ENCODE data around the gene SYT1.

Gene SYT1

DNA sequence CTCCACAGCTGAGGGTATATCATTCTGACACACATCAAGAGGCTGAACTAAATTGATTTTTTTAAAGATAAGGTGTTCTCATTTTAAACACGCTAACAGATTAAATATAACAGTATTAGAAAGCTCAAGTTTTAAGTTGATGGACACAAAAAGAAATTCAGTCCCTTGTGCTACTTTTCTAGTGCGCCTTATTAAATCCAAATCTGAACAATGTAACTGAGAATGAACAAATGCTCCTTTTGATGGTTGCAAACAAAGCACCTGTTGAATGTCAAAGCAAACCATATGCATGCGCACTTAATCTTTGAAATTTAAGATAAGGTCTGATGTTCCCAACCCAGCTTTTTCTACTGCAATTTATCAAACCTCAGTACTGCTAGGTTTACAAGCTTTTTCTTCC is 424.3 kb downstream of the SYT1 start:
- no peak overlapping the region for H3K4me3 ChIP-seq (ENCODE audit: low read depth, low read length)
- DNase-seq (ENCODE audit: low read depth), result no peak
- TF ChIP-seq POLR2A (IDR thresholded peaks at IDR 0.05; ENCODE audit: extremely low read depth, insufficient read length), result no peak
- TF ChIP-seq, protein P1, sequence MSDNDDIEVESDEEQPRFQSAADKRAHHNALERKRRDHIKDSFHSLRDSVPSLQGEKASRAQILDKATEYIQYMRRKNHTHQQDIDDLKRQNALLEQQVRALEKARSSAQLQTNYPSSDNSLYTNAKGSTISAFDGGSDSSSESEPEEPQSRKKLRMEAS (IDR thresholded peaks at IDR 0.05; ENCODE audit: low read depth, low read length), result no peak
- no peak for TF ChIP-seq MYC (IDR thresholded peaks at IDR 0.05; ENCODE audit: low read depth, low read length)
- TF ChIP-seq, protein P2, sequence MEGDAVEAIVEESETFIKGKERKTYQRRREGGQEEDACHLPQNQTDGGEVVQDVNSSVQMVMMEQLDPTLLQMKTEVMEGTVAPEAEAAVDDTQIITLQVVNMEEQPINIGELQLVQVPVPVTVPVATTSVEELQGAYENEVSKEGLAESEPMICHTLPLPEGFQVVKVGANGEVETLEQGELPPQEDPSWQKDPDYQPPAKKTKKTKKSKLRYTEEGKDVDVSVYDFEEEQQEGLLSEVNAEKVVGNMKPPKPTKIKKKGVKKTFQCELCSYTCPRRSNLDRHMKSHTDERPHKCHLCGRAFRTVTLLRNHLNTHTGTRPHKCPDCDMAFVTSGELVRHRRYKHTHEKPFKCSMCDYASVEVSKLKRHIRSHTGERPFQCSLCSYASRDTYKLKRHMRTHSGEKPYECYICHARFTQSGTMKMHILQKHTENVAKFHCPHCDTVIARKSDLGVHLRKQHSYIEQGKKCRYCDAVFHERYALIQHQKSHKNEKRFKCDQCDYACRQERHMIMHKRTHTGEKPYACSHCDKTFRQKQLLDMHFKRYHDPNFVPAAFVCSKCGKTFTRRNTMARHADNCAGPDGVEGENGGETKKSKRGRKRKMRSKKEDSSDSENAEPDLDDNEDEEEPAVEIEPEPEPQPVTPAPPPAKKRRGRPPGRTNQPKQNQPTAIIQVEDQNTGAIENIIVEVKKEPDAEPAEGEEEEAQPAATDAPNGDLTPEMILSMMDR (IDR thresholded peaks at IDR 0.05; ENCODE audit: low read depth, low read length), result no peak

GRCh38 chr12:79291711-79292110 is 427.1 kb downstream of the SYT1 start:
- no peak overlapping the region for H3K4me3 ChIP-seq (ENCODE audit: low read depth, low read length)
- DNase-seq (ENCODE audit: low read depth), result no peak
- TF ChIP-seq MYC (IDR thresholded peaks at IDR 0.05; ENCODE audit: low read depth, low read length) (no peak), POLR2A (IDR thresholded peaks at IDR 0.05; ENCODE audit: extremely low read depth, insufficient read length) (no peak)
- TF ChIP-seq, protein P2 (IDR thresholded peaks at IDR 0.05; ENCODE audit: low read depth, low read length), result no peak
- TF ChIP-seq, protein P1 (IDR thresholded peaks at IDR 0.05; ENCODE audit: low read depth, low read length), result no peak

- H3K4me3 ChIP-seq (ENCODE audit: low read depth, low read length), result no peak overlapping the region
- no peak for TF ChIP-seq MYC (IDR thresholded peaks at IDR 0.05; ENCODE audit: low read depth, low read length)
- no peak for DNase-seq (ENCODE audit: low read depth)
Measured at GRCh38 chr12:79294590-79294989, 430.0 kb downstream of the SYT1 start.

GRCh38 chr12:79295572-79295971 is 431.0 kb downstream of the SYT1 start:
- no peak for DNase-seq (ENCODE audit: low read depth)
- TF ChIP-seq, protein P1 (IDR thresholded peaks at IDR 0.05; ENCODE audit: low read depth, low read length), result no peak
- TF ChIP-seq, protein P2 (IDR thresholded peaks at IDR 0.05; ENCODE audit: low read depth, low read length), result no peak
- no peak for TF ChIP-seq MYC (IDR thresholded peaks at IDR 0.05; ENCODE audit: low read depth, low read length)
- TF ChIP-seq POLR2A (IDR thresholded peaks at IDR 0.05; ENCODE audit: extremely low read depth, insufficient read length), result no peak
- no peak overlapping the region for H3K4me3 ChIP-seq (ENCODE audit: low read depth, low read length)

DNA sequence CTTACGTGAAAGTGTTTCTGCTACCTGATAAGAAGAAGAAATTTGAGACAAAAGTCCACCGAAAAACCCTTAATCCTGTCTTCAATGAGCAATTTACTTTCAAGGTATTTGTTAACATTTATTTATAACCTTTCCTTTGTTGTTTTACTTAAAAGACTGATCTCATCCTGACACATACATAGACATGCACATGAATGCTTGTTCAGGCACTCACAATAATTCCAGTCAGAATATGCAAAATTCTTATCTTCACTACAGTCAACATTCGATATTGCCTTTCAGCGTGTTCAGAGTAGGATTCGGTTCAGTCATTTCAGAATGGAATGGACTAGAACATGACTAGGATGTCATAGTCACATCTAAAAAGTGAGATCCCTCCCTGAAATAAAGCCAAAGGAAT is 431.6 kb downstream of the SYT1 start:
- DNase-seq (ENCODE audit: low read depth), result no peak
- H3K4me3 ChIP-seq (ENCODE audit: low read depth, low read length), result no peak overlapping the region
- TF ChIP-seq, protein P1 (IDR thresholded peaks at IDR 0.05; ENCODE audit: low read depth, low read length), result no peak
- TF ChIP-seq MYC (IDR thresholded peaks at IDR 0.05; ENCODE audit: low read depth, low read length) (no peak), POLR2A (IDR thresholded peaks at IDR 0.05; ENCODE audit: extremely low read depth, insufficient read length) (no peak)
- TF ChIP-seq, protein P2 (IDR thresholded peaks at IDR 0.05; ENCODE audit: low read depth, low read length), result no peak

- no peak overlapping the region for H3K4me3 ChIP-seq (ENCODE audit: low read depth, low read length)
- TF ChIP-seq, protein P2 (IDR thresholded peaks at IDR 0.05; ENCODE audit: low read depth, low read length), result no peak
- TF ChIP-seq POLR2A (IDR thresholded peaks at IDR 0.05; ENCODE audit: extremely low read depth, insufficient read length) (no peak), MYC (IDR thresholded peaks at IDR 0.05; ENCODE audit: low read depth, low read length) (no peak)
- TF ChIP-seq, protein P1 (IDR thresholded peaks at IDR 0.05; ENCODE audit: low read depth, low read length), result no peak
- DNase-seq (ENCODE audit: low read depth), result no peak
Measured at GRCh38 chr12:79296871-79297270, 432.3 kb downstream of the SYT1 start.
